ENCODE data around the gene AGPAT3.

- TF ChIP-seq CUX1 (IDR thresholded peaks at IDR 0.05; ENCODE audit: insufficient replicate concordance, low read depth, low read length) = no peak
- no peak for TF ChIP-seq SPI1 (IDR thresholded peaks at IDR 0.05; ENCODE audit: borderline replicate concordance, insufficient read depth, low read depth, low read length)
- TF ChIP-seq CTCF (IDR thresholded peaks at IDR 0.05 in 2 of 3, conservative IDR thresholded peaks at IDR 0.05 in 1 of 3; ENCODE audit: control insufficient read depth in 2 of 3, extremely low read depth in 1 of 3, insufficient read depth in 1 of 3, low read depth in 3 of 3, low read length in 3 of 3) = no peak
- TF ChIP-seq HDGF (IDR thresholded peaks at IDR 0.05) = no peak
- no peak for TF ChIP-seq E2F4 (IDR thresholded peaks at IDR 0.05; ENCODE audit: low read depth, low read length)
- TF ChIP-seq MLLT1 (IDR thresholded peaks at IDR 0.05) = no peak
These were observed 9.2 kb downstream of the AGPAT3 start for GRCh38 chr21:43874085-43874805.
